TTC549 (cell line): ENCODE results near the gene PSMB8.

Experiments used
- FAIRE-seq: peaks from 2 replicates; lab custom pipeline; 2012; peaks lifted over from hg19 to GRCh38; lab: Jason Lieb, UNC

The PSMB8 gene

DNA sequence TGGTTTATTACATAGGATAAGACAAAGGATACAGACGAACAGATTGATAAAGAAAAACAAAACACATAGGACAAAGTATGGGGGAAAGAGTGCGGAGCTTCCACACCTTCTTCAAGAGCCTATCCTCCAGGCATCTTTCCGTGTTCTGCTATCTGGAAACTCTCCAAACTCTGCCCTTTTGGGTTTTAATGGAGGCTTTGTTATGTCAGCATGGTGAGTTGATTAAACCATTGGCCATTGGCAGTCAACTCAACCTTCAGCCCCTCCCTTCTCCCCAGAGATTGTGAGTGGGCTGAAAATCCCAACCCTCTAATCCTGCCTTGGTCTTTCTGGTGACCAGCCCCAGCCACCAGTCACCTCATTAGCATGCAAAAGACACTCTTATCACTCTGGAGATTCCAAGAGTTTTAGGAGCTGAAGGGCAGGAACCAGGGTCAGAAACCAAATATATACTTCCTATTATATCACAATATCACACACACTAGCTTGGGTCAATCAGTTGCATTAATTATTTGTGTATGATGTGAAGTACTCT, 50.9 kb downstream of the PSMB8 start:
- no peak for FAIRE-seq
